Measurements from ENCODE around the gene LGALS4.

DNA sequence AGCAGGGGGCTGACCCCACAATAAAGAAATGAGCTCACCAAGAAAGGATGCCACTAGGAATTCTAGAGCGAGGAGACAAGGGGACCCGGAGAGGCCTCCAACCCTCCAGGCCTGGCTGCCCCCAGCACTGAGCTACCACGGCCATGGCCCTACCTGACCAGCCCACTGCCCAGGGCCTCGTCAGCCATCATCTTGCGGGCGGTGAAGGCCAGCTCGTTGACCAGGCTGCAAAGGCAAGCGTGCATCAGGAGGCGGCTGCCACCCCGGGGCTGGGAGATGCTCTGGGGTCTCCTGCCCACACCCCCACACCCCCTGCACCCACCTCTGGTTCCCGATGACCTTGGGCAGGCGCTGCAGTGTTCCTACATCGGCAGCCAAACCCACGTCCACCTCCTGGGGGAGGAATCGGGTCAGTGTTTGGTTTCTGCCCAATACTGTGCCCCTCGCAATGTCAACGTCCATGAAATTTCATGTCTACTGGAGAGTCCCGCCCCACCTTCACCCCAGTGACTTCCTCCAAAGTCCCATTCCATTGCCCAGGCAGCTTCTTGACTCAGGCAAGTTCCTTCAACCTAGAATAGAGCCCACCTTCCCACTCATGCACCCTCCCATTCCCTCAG, 3.5 kb upstream of the LGALS4 start:
- TF ChIP-seq, protein P1, sequence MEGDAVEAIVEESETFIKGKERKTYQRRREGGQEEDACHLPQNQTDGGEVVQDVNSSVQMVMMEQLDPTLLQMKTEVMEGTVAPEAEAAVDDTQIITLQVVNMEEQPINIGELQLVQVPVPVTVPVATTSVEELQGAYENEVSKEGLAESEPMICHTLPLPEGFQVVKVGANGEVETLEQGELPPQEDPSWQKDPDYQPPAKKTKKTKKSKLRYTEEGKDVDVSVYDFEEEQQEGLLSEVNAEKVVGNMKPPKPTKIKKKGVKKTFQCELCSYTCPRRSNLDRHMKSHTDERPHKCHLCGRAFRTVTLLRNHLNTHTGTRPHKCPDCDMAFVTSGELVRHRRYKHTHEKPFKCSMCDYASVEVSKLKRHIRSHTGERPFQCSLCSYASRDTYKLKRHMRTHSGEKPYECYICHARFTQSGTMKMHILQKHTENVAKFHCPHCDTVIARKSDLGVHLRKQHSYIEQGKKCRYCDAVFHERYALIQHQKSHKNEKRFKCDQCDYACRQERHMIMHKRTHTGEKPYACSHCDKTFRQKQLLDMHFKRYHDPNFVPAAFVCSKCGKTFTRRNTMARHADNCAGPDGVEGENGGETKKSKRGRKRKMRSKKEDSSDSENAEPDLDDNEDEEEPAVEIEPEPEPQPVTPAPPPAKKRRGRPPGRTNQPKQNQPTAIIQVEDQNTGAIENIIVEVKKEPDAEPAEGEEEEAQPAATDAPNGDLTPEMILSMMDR (IDR thresholded peaks at IDR 0.05; ENCODE audit: low read length), result no peak
- TF ChIP-seq EZH2 (optimal IDR thresholded peaks at IDR 0.05; ENCODE audit: low read depth, low read length), result no peak

All from MM.1S (cell line).